Activated CD4-positive, alpha-beta T cell treated with anti-CD3 and anti-CD28 coated beads, Interleukin-2, amount 50 U/mL, for 16 hours (primary cell): Measurements from ENCODE around the gene DUSP16.
"Not testable (repeated sequence)": the region's sequence is repeated elsewhere in the genome, so short reads cannot be mapped to it uniquely, and the experiment has no call there.

Source experiments
- DNase-seq: peaks from one replicate; pipeline ENCODE4 v3.0.0-alpha.2; 2020

The DUSP16 gene

GRCh38 chr12:12519354-12519998 lies 43.2 kb downstream of the DUSP16 start:
- DNase-seq, result no peak

- no peak for DNase-seq
Measured at GRCh38 chr12:12518919-12519318, 43.7 kb downstream of the DUSP16 start.

DNA sequence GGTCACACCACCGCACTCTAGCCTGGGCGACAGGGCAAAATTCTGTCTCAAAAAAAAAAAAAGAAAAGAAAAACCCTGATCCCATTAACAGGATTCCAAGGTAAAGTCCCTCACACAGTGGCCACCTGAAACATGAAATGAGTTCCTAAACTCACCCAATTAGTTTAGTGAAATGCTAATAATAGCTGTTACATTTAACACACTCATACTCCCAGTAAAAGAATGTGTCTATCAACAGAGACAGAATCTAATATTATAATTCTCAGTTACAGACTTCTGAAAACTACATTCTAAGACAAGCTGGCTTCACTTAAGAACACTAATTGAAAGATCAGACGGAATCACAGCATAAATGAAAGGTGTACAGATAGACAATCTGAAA lies 44.2 kb downstream of the DUSP16 start:
- no peak for DNase-seq

DNA sequence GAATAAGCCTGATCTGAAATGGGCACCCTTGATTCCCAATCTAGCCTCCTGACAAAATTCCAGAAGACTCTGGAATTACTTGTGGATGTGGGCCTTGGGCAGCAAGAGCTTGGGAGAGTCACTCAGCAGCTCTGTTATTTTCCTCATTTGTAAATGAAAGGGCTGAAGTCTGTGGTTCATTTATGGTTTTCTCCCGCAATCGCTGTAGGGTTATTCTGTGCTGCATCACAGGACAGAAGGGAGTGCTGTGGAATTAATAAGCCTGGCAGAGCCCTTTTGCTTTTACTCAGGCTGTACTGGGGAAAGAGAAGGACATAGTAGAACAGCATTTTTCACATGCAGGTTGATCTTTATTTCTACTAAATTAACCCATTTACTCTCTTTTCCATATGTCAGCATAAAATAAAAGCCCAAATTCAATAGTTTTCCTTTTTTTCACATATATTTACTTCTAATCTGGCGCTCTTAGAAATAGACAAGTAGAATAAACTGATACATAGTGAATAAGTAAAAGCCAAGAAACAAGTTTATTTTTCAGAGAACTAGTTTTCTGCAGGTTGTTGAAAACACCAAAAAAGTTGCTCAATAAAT lies 49.2 kb downstream of the DUSP16 start:
- no peak for DNase-seq

DNA sequence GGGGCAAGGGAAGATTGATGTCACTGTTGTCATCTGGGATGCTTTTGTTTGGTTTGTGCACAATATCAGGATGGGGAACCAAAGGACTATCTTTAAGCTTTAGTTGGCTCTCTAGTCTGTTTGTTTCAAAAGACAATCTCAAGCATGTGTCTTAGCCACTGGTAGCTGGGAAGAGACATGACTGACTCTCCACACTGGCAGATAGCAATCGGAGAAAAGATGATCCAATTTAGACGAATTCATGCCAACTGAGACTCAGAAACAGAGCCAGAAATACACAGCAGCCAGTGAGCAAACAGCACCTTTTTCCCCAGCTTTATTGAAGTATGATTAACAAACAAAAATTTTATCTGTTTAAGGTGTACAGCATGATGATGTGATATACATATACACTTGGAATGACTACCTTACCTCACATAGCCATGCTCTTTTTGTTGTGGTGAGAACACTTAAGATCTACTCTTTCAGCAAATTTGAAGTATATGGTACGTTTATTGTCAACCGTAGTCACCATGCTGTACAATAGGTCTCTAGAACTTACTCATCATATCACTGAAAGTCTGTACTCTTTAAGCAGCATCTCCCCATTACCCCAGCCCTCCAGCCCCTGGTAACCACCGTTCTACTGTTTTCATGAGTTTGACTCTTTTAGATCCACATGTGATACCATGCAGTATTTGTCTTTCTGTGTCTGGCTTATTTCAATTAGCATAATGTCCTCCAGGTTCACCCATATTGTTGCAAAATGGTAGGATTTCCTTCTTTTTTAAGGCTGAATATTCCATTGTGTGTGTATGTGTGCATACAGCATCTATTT lies 50.6 kb downstream of the DUSP16 start:
- peak; percentile 49 for DNase-seq

GRCh38 chr12:12511021-12511783 lies 51.5 kb downstream of the DUSP16 start:
- DNase-seq, result no peak

DNA sequence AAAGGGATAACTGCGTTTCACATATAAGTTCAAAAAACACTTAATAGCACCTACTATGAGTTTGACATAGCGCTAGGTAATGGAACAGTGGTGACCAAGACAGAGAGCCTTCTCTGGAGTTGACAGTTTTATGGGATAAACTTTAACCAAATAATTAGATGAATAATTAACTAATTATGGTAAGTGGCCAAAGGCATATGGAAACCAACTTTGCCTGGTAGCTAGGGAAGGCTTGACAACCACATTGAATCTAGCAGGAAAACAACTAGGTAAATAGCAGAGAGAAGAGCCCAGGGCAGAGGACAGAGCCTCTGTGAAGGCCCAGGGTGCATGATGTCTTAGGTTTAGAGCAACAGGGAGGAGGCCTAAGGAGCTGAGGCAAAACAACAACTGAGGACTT lies 52.1 kb downstream of the DUSP16 start:
- no peak for DNase-seq

GRCh38 chr12:12510141-12510540 lies 52.5 kb downstream of the DUSP16 start:
- no peak for DNase-seq

DNA sequence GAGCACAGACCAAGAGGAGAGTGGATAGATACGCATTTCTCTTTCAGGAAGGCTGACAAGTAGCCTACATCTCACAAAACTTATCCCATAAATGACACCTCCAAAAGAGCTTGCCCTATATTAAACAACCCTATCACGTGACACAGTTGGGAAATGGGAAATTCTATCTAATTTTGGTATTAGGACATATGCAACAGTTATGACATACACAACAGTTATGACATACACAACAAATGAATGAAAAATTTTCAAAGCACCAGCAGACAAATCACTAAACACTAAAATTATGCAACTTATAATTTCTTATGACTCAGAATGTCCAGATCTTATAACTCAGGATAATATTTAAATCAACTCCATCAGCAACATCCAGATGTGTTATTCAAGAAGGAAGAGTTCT lies 54.1 kb downstream of the DUSP16 start:
- DNase-seq, result no peak

DNA sequence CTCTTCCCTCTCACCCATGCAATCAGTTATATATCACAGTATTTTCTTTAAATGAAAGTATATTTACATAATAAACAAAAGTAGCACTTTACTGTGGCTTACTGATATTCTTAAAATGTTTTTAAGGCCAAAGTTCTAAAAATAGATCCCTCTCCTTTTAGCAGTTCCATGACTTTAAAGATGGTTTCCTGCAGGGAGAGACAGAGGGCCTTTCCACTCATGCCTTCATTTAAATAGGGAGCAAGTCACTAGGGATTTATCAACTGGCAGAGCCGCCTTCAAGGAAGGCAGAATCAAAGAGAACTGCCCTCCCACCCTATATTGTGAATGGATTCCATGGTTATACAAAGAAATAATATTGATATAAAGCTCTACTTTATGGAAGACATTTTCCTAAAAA lies 55.5 kb downstream of the DUSP16 start:
- DNase-seq, result no peak

- DNase-seq, result no peak
Measured at GRCh38 chr12:12506496-12506890, 56.2 kb downstream of the DUSP16 start.

DNA sequence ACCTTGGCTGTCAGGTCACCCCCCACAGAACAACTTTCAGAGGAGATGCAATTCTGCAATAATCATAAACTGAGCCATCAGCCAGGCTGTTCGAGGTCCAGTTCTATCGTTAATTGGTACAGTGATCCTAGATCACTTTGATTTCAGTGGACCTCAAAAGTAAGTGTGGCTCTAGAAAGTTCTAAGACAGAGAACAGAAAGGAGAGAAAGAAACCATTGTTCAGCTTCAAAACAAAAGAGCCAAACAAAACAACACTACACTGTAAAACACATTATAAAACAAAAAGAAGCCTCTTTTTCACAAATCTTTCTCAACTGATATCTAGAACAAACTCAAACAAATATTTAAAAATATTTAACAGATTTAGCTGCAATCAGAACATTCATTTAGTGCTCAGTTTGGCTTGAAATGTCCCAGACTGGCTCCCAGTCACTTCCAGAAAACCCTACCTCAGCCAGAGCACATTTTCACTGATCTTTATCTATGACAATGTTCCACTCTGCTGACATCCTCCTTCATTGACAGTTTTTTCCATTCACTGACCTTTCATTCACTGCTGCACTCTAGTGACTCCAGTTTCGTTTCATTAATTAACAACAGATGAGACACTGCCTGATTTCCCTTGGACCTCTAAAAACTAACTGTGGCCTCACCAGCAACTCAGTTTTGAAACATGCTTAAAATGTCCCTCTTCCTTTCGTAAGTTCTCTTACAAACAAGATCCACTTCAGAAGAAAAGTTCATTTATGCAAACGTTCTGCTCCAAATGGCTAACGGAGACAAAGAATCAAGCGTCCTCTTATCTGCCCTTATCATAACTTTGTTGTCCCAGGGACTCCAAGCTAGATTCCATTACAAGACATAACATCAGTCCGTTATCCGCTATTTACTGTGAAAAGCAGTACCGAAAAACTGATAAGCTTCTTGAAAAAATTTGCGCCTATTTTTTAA lies 56.8 kb downstream of the DUSP16 start:
- peak; percentile 74 for DNase-seq

DNA sequence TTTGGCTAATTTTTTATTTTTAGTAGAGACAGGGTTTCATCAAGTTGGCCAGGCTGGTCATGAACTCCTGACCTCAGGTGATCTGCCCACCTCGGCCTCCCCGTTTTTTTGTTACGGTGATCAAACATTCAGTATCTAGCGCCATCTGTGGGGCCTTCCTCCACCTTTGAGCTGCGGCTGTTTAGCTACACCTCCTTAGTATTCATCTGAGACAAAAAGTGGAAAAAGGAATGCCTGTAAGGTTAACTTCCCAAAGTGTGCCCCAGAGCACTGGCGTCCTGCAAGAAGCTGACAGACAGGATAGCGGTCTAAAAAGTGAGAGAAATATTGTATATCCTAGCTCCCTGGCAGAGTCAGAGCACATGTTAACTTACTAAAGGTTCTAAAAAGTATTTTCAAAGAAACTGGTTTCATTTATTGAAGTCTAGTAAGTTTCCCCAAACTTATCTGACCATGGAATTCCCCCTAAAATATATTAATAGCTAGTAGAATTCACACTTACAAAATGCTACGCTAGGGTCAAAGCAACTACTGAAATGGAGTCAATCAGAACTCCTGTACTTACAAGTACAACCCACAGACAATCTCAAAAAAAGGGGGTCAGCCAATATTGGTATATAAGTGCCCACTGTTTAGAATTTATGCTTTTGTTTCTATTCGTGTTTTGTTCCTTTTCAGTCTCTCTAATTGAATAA lies 59.1 kb downstream of the DUSP16 start:
- DNase-seq, result peak; percentile 65

DNA sequence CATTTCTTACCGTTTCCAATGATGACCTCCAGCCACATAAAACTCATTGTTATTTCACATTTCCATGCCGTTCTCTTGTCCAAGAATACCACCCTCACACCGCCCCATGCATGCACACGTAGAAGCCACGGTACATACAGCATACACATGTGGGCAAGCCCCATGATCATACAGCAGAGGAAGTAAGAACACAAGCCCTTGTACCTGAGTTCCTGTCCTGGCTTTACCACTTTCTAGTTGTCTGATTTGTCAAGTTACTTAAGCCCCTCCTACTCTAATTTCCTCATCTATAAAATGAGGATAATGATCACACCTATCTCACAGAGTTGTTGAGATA lies 59.9 kb downstream of the DUSP16 start:
- no peak for DNase-seq

DNA sequence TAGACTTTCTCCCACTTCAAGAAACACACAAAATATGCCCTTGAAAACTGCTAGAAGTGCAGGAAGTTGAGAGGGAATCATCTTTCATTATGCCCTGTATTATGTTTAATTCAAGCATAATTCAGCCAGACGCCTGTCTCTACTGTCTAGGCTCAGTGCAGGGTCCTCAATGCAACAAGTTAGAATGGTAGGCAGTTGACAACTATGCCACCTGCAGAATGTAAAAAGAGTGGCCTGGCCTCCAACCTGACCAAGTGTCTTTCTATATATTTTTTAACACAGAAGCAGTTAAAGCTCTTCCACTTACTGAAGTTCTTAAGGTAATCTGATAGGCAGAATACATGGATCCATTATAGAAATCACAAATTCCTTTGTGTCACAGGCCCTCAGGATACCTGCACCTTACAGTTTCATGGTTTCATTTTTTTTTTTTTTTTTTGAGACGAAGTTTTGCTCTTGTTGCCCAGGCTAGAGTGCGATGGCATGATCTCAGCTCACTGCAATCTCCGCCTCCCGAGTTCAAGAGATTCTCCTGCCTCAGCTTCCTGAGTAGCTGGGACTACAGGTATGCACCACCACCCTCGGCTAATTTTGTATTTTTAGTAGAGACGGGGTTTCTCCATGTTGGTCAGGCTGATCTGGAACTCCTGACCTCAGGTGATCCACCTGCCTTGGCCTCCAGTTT lies 60.4 kb downstream of the DUSP16 start:
- DNase-seq, result not testable (repeated sequence)

GRCh38 chr12:12501121-12501520 lies 61.5 kb downstream of the DUSP16 start:
- DNase-seq, result no peak

DNA sequence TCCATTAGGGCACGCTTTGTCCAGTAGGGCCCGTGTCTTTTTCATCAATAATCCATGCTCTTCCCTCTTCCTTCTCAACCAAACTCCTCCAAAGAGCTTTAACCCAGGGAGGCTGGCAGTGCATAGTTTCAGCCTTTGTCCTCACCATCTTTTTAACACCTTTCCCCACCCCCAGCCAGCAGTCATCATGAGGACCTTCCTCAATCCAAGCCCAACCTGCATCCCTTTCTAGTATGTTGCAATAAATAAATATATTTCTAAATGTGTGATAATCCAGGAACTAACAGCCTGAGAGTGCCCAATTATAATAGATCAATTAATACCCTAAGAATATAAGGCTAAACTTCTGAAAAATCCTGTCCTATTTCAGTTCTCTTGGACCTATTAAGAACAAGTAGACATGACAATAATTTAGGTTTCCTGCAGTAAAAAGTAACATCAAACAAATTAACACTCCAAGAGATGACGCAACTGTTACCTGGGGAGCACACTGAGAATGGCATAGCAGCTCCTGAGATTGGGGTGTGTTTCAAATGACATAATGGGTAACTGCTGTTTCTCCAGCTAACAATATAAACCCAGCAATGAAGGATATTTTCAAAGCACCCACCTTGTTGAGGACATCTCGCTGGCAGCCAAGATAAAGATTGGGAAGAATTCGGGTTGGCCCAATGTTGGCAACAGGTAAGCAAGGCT lies 62.6 kb downstream of the DUSP16 start:
- no peak for DNase-seq

GRCh38 chr12:12498210-12498609 lies 64.5 kb downstream of the DUSP16 start:
- DNase-seq, result no peak

DNA sequence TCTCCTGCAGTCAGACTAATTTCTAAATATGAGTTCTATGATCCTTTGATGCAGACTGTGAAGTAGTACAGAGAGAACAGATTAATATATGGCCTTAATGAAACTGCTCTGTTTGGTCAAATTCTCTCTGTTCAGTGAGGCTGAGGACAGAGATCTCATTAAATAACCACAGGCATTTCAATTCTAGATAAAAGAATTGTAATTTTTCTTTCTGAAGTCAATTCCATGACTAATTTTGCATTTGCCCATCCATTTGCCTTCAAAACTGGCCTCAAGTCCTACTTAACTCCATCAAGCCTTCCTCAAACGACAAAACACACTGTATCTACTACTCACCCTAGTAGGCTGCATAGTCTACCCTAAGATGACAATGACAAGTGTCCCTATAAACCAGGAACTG lies 67.1 kb downstream of the DUSP16 start:
- no peak for DNase-seq

GRCh38 chr12:12492547-12492946 lies 70.1 kb downstream of the DUSP16 start:
- no peak for DNase-seq

- no peak for DNase-seq
Measured at GRCh38 chr12:12491606-12492005, 71.1 kb downstream of the DUSP16 start.
